CD4-positive, alpha-beta memory T cell (primary cell): ENCODE results near the gene CADM4. TPM values are rescaled to one million over a fixed set of nuclear protein-coding genes. Genes with fewer than 3 reads are reported as not detected.

Source experiments
- CTCF ChIA-PET: fragments of 350-600 bp; sonication (Branson Sonifier 250); formaldehyde crosslinking; loops from one replicate; lab custom pipeline; 2021; ENCODE audit warnings: inconsistent platforms; ENCODE audit not compliant: partially characterized antibody; lab: Charles Lee
- POLR2A ChIA-PET: fragments of 350-600 bp; sonication (Branson Sonifier 250); formaldehyde crosslinking; loops from one replicate; lab custom pipeline; 2021; ENCODE audit not compliant: partially characterized antibody; lab: Charles Lee
- DNase-seq, 5 donors: peaks; one replicate each; pipeline versions ENCODE4 v3.0.0 to v3.0.0-alpha.2; 2020 to 2022; ENCODE audit warnings: mixed read lengths in 1 of 5
- H3K27ac ChIP-seq: one replicate; pipeline ENCODE4 v1.7.0; 2013; ENCODE audit warnings: low read depth, low read length
- H3K27me3 ChIP-seq: 2 replicates; pipeline ENCODE4 v1.7.0; 2013; ENCODE audit warnings: mild to moderate bottlenecking, low read length, moderate library complexity; ENCODE audit not compliant: insufficient read depth
- H3K36me3 ChIP-seq: 2 replicates; pipeline ENCODE4 v1.7.0; 2013; ENCODE audit warnings: mild to moderate bottlenecking, low read length, moderate library complexity; ENCODE audit not compliant: insufficient read depth
- H3K4me1 ChIP-seq: 2 replicates; pipeline ENCODE4 v1.7.0; 2013; ENCODE audit warnings: mild to moderate bottlenecking, low read length, moderate library complexity; ENCODE audit not compliant: insufficient read depth
- H3K4me3 ChIP-seq, 2 donors: one replicate each; pipeline ENCODE4 v1.7.0; 2013; ENCODE audit warnings: low read length in 2 of 2, mild to moderate bottlenecking in 1 of 2
- H3K9me3 ChIP-seq, 2 donors: one replicate each; pipeline ENCODE4 v1.7.0; 2013; ENCODE audit warnings: low read length in 2 of 2, control low read depth in 1 of 2; ENCODE audit not compliant: control insufficient read depth in 1 of 2
- H3K27ac Mint-ChIP-seq, 7 donors: one replicate each; pipeline ENCODE4 v1.8.0; 2020 to 2021; ENCODE audit warnings: mixed read lengths in 7 of 7, mild to moderate bottlenecking in 6 of 7, inconsistent platforms in 3 of 7, moderate library complexity in 3 of 7
- H3K27me3 Mint-ChIP-seq, 2 donors: one replicate each; pipeline ENCODE4 v1.8.0; 2020 to 2021; ENCODE audit warnings: mixed read lengths in 2 of 2
- H3K36me3 Mint-ChIP-seq, 2 donors: one replicate each; pipeline ENCODE4 v1.8.0; 2020 to 2021; ENCODE audit warnings: mixed read lengths in 2 of 2, inconsistent platforms in 1 of 2, mild to moderate bottlenecking in 1 of 2
- H3K4me1 Mint-ChIP-seq, 4 donors: one replicate each; pipeline ENCODE4 v1.8.0; 2020 to 2021; ENCODE audit warnings: mixed read lengths in 4 of 4, mild to moderate bottlenecking in 1 of 4
- H3K4me3 Mint-ChIP-seq, 8 donors: one replicate each; pipeline ENCODE4 v1.8.0; 2020 to 2021; ENCODE audit warnings: mixed read lengths in 8 of 8, mild to moderate bottlenecking in 7 of 8, moderate library complexity in 6 of 8, inconsistent platforms in 3 of 8
- H3K9me3 Mint-ChIP-seq, 8 donors: one replicate each; pipeline ENCODE4 v1.8.0; 2020 to 2021; ENCODE audit warnings: mixed read lengths in 8 of 8, mild to moderate bottlenecking in 5 of 8, inconsistent platforms in 3 of 8, moderate library complexity in 1 of 8
- intact Hi-C: fragments of 100-400 bp; cut with micrococcal nuclease; formaldehyde crosslinking; loops from one replicate; pipeline ENCODE4 v1.15.1; 2023
- polyA plus RNA-seq, 2 donors: library from polyadenylated mRNA; unstranded; fragments of 300-500 nt; fragmentation: Illumina TruSeq; gene quantifications; one replicate each; pipeline ENCODE4 v1.2.3, GENCODE V29; 2021
- total RNA-seq, 2 experiments: library from RNA; stranded (reverse); gene quantifications; one replicate each; pipeline ENCODE4 v1.2.3, GENCODE V29; 2021

The CADM4 gene
- total and polyA plus RNA-seq, 4 experiments from 2014 or later, result 0.18 to 0.49 (median 0.33) TPM; not detected in 1

DNA sequence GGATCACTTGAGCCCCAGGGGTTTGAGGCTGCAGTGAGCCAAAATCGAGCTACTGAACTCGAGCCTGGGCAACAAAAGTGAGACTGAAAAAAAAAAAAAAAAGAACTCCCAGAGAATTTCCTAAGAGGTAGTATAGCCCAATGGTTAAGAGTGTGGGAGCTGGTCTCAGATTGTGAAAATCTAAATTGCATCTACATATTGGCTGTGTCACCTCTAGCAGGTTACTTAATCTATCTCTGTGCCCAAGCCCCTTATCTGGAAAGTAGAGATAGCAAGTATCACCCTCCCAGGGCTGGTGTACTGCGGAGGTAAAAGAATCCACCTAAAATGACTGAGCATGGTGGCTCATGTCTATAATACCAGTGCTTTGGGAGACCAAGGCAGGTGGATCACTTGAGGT lies 34.0 kb upstream of the CADM4 start:
- Histone ChIP-seq H3K27ac (no peak overlapping the region), H3K36me3 (no peaks in the 10 kb centered on the region), H3K4me3 (no peak overlapping the region), H3K9me3 (no peaks in the 10 kb centered on the region), H3K27me3 (no peaks in the 10 kb centered on the region), H3K4me1 (peaks cover 8% of the 10 kb centered on the region)
- H3K4me1 Mint-ChIP-seq, result peaks cover 12 to 32% (median 18%) of the 10 kb centered on the region in 4 donors
- no peak for DNase-seq
- POLR2A ChIA-PET, result no interaction called here
- H3K36me3 Mint-ChIP-seq, result no peaks in the 10 kb centered on the region
- CTCF ChIA-PET, result interaction anchor here (1.4 kb wide), 1 partner anchor 136 kb away, joined by 3 read pairs; no protein-coding TSS in a partner anchor
- H3K9me3 Mint-ChIP-seq, result no peaks in the 10 kb centered on the region
- H3K27ac Mint-ChIP-seq, result no peak overlapping the region
- no peak overlapping the region for H3K4me3 Mint-ChIP-seq
- H3K27me3 Mint-ChIP-seq, result no peaks in the 10 kb centered on the region
- intact Hi-C loops, result no loop called here

GRCh38 chr19:43672061-43672679 lies 32.5 kb upstream of the CADM4 start:
- ChIA-PET CTCF (interaction anchor here (0.6 to 1.3 kb wide), 2 partner anchors 117 to 128 kb away, joined by 3 read pairs; no protein-coding TSS in a partner anchor), POLR2A (no interaction called here)
- H3K27ac Mint-ChIP-seq, result peak overlapping the region in 6 of 7 donors; percentile 0 to 42 (median 30)
- H3K4me3 Mint-ChIP-seq, result no peak overlapping the region
- DNase-seq, result no peak
- intact Hi-C loops, result no loop called here
- Histone ChIP-seq H3K9me3 (no peaks in the 10 kb centered on the region), H3K27me3 (no peaks in the 10 kb centered on the region), H3K4me1 (peaks cover 18% of the 10 kb centered on the region), H3K4me3 (no peak overlapping the region), H3K27ac (no peak overlapping the region), H3K36me3 (no peaks in the 10 kb centered on the region)
- peaks cover 19 to 47% (median 29%) of the 10 kb centered on the region in 4 donors for H3K4me1 Mint-ChIP-seq
- no peaks in the 10 kb centered on the region for H3K27me3 Mint-ChIP-seq
- no peaks in the 10 kb centered on the region for H3K9me3 Mint-ChIP-seq
- peaks cover 6 to 7% of the 10 kb centered on the region in 2 donors for H3K36me3 Mint-ChIP-seq

DNA sequence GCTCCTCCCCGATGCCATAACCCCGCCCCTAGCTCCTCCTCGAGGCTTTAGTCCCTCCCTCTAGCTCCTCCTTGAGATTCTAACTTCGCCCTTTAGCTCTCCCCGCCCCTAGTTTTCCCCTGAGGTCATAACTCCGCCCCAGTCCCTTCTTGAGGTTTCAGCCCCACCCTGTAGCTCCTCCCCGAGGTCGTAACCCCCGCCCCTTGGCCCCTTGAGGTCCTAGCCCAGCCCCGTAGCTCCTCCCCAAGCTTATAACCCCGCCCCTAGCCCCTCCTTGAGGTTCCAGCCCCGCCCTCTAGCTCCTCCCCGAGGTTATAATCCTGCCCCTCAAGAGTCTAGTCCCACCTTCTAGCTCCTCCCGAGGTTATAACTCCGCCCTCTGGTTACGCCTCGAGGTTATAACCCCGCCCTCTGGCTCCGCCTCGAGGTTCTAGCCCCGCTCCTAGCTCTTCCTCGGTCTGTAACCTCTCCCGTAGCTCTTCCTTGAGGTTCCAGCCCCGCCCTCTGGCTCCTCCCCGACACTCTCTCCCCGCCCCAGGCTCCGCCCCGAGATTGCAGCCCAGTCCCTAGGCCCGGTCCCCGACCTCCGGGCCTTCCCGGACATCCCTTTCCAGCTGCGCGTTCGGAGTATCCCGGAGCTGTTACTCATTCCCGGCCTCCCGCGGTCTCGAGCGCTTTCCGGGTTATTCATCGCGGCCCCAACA lies 28.9 kb upstream of the CADM4 start:
- ChIA-PET CTCF (interaction anchor here (0.7 to 2.0 kb wide), 34 partner anchors 8 to 831 kb away, joined by 3 to 19 read pairs (median 4); partner anchors contain the start of genes CADM4, IRGQ, PINLYP and SMG9), POLR2A (interaction anchor here (0.7 to 3.2 kb wide), 20 partner anchors 26 to 230 kb away, joined by 3 to 28 read pairs (median 5); partner anchors contain the start of genes IRGQ, PHLDB3, SMG9 and ZNF428)
- peak overlapping the region; percentile 61 for H3K27ac ChIP-seq
- H3K27me3 ChIP-seq, result no peaks in the 10 kb centered on the region
- H3K9me3 ChIP-seq, result no peaks in the 10 kb centered on the region
- H3K4me1 ChIP-seq, result peaks cover 37% of the 10 kb centered on the region
- Mint-ChIP-seq H3K9me3 (no peaks in the 10 kb centered on the region), H3K4me3 (peak overlapping the region; percentile 86 to 95 (median 92)), H3K4me1 (peaks cover 32 to 58% (median 42%) of the 10 kb centered on the region in 4 donors), H3K36me3 (peaks cover 17 to 22% of the 10 kb centered on the region in 2 donors), H3K27ac (peak overlapping the region; percentile 84 to 97 (median 95)), H3K27me3 (no peaks in the 10 kb centered on the region)
- H3K4me3 ChIP-seq, result peak overlapping the region; percentile 68 to 76
- intact Hi-C loops, result loop anchor here (1.0 to 2.0 kb wide), 6 partner anchors 32 to 205 kb away; partner anchors contain the start of genes IRGQ, SMG9, ZNF428 and ZNF576
- peak; percentile 95 to 99 (median 97) for DNase-seq
- no peaks in the 10 kb centered on the region for H3K36me3 ChIP-seq

GRCh38 chr19:43667876-43668405 lies 28.3 kb upstream of the CADM4 start:
- peak overlapping the region; percentile 84 to 97 (median 95) for H3K27ac Mint-ChIP-seq
- peaks cover 17 to 24% of the 10 kb centered on the region in 2 donors for H3K36me3 Mint-ChIP-seq
- Histone ChIP-seq H3K9me3 (no peaks in the 10 kb centered on the region), H3K27me3 (no peaks in the 10 kb centered on the region), H3K36me3 (no peaks in the 10 kb centered on the region), H3K4me3 (peak overlapping the region; percentile 28 to 42), H3K27ac (no peak overlapping the region), H3K4me1 (peaks cover 42% of the 10 kb centered on the region)
- H3K27me3 Mint-ChIP-seq, result no peaks in the 10 kb centered on the region
- peaks cover 32 to 61% (median 46%) of the 10 kb centered on the region in 4 donors for H3K4me1 Mint-ChIP-seq
- ChIA-PET POLR2A (interaction anchor here (0.7 to 3.2 kb wide), 20 partner anchors 26 to 229 kb away, joined by 3 to 28 read pairs (median 5); partner anchors contain the start of genes IRGQ, PHLDB3, SMG9 and ZNF428), CTCF (interaction anchor here (0.7 to 2.0 kb wide), 33 partner anchors 9 to 832 kb away, joined by 3 to 19 read pairs (median 5); partner anchors contain the start of genes CADM4, IRGQ, PINLYP and SMG9)
- peak overlapping the region; percentile 86 to 95 (median 92) for H3K4me3 Mint-ChIP-seq
- no peak for DNase-seq
- intact Hi-C loops, result loop anchor here (1.0 to 2.0 kb wide), 6 partner anchors 32 to 205 kb away; partner anchors contain the start of genes IRGQ, SMG9, ZNF428 and ZNF576
- no peaks in the 10 kb centered on the region for H3K9me3 Mint-ChIP-seq

GRCh38 chr19:43667126-43667875 lies 27.7 kb upstream of the CADM4 start:
- H3K27ac ChIP-seq, result no peak overlapping the region
- H3K4me3 ChIP-seq, result peak overlapping the region; percentile 28 to 42
- no peaks in the 10 kb centered on the region for H3K27me3 ChIP-seq
- POLR2A ChIA-PET, result interaction anchor here (1.1 to 3.2 kb wide), 8 partner anchors 27 to 203 kb away, joined by 3 to 28 read pairs (median 7); partner anchors contain the start of genes PHLDB3 and SMG9
- no peaks in the 10 kb centered on the region for H3K27me3 Mint-ChIP-seq
- H3K4me1 ChIP-seq, result peaks cover 43% of the 10 kb centered on the region
- H3K9me3 Mint-ChIP-seq, result no peaks in the 10 kb centered on the region
- H3K4me3 Mint-ChIP-seq, result peak overlapping the region; percentile 86 to 95 (median 92)
- CTCF ChIA-PET, result interaction anchor here (1.0 to 2.0 kb wide), 4 partner anchors 27 to 208 kb away, joined by 3 to 7 read pairs (median 5); partner anchors contain the start of gene CADM4
- peaks cover 32 to 66% (median 47%) of the 10 kb centered on the region in 4 donors for H3K4me1 Mint-ChIP-seq
- no peaks in the 10 kb centered on the region for H3K9me3 ChIP-seq
- H3K27ac Mint-ChIP-seq, result peak overlapping the region in 6 of 7 donors; percentile 35 to 97 (median 94)
- intact Hi-C loops, result no loop called here
- no peaks in the 10 kb centered on the region for H3K36me3 ChIP-seq
- H3K36me3 Mint-ChIP-seq, result peaks cover 19 to 26% of the 10 kb centered on the region in 2 donors
- DNase-seq, result no peak

DNA sequence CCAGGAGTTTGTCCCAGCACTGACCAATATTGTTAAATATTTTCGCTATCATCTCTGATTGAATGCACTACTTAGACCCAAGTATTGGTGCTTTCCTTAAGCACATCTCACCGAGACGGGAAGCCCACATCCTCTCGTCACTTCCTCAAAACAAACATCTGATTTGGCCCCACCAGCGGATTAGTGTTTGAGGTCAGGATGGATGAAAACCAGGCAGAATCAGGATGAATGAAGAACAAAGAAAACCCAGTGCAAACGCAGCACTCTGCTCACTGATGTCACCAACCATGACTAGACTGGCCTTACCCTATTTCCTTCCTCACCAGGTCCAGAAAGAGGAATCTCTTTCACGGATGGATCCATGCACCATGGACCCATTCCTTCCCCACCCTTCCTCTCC lies 24.4 kb upstream of the CADM4 start:
- H3K9me3 Mint-ChIP-seq, result peaks cover 0 to 5% (median 3%) of the 10 kb centered on the region in 8 donors
- Histone ChIP-seq H3K27ac (peak overlapping the region; percentile 18), H3K27me3 (no peaks in the 10 kb centered on the region), H3K4me3 (no peak overlapping the region), H3K9me3 (no peaks in the 10 kb centered on the region), H3K36me3 (no peaks in the 10 kb centered on the region), H3K4me1 (peaks cover 35% of the 10 kb centered on the region)
- DNase-seq, result peak; percentile 64 to 88 (median 72)
- H3K36me3 Mint-ChIP-seq, result peaks cover 32 to 47% of the 10 kb centered on the region in 2 donors
- peak overlapping the region; percentile 54 to 87 (median 72) for H3K4me3 Mint-ChIP-seq
- CTCF ChIA-PET, result no interaction called here
- POLR2A ChIA-PET, result no interaction called here
- no peaks in the 10 kb centered on the region for H3K27me3 Mint-ChIP-seq
- peak overlapping the region; percentile 71 to 97 (median 95) for H3K27ac Mint-ChIP-seq
- intact Hi-C loops, result no loop called here
- H3K4me1 Mint-ChIP-seq, result peaks cover 24 to 46% (median 36%) of the 10 kb centered on the region in 4 donors
